GM19324 (cell line): ENCODE data around the gene FXYD7.
"Not testable (repeated sequence)": the region's sequence is repeated elsewhere in the genome, so short reads cannot be mapped to it uniquely, and the experiment has no call there.

Experiments used
- ATAC-seq: cut with Tn5 transposase; IDR thresholded peaks from one replicate; pipeline ENCODE4 v1.9.1; 2021; ENCODE audit warnings: mild to moderate bottlenecking, moderate library complexity; ENCODE audit not compliant: unreplicated experiment, low FRiP score

The FXYD7 gene, protein sequence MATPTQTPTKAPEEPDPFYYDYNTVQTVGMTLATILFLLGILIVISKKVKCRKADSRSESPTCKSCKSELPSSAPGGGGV

DNA sequence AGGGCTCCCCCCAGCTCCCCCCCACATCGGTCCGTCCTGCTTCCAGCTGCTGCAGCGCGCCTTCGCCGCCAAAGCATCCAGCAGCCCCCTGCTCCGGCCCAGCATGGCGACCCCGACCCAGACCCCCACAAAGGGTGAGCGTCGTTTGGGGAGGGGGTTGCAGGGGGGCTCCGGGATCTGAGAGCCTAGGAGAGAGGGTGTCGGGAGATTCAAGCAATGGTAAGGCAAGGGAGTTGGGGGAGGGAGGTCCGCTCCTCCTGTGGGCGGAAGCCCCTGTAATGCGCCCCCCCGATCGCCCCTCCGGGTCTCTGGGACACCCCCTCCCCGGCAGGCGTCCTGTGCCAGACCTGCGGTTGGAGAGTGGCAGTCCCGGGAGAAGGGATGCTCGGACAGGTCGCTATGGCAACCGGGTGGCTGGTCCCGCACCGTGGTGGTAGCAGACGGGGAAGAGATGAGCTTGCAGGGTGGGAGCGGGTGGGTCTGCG, at the start of gene FXYD7:
Gene FXYD7, plus strand, starts transcription at position 25 of the 485 bp plus-strand sequence. Its CDS starts 79 bp downstream, at position 104.
- ATAC-seq = no peak

- ATAC-seq = no peak
These were observed 49.6 kb upstream of the FXYD7 start for GRCh38 chr19:35093430-35093829.

- ATAC-seq = no peak
These were observed 49.0 kb upstream of the FXYD7 start for GRCh38 chr19:35093941-35094647.

DNA sequence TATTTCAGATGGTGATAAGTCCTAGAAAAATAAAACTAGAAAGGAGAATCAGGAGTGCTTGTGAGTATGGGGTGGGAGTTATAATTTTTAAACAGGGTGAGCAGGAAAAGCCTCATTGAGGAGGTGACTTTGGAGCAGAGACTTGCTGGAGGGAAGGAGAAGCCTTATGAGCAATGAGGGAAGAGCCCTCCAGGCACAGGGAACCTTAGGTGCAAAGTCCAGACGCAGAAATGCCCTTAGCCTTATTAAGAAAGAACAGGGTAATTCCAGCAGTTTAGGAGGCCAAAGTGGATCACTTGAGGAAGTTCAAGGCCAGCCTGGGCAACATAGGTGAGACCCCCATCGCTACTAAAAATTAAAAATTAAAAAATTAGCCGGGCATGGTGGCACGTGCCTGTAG, 48.4 kb upstream of the FXYD7 start:
- no peak for ATAC-seq

DNA sequence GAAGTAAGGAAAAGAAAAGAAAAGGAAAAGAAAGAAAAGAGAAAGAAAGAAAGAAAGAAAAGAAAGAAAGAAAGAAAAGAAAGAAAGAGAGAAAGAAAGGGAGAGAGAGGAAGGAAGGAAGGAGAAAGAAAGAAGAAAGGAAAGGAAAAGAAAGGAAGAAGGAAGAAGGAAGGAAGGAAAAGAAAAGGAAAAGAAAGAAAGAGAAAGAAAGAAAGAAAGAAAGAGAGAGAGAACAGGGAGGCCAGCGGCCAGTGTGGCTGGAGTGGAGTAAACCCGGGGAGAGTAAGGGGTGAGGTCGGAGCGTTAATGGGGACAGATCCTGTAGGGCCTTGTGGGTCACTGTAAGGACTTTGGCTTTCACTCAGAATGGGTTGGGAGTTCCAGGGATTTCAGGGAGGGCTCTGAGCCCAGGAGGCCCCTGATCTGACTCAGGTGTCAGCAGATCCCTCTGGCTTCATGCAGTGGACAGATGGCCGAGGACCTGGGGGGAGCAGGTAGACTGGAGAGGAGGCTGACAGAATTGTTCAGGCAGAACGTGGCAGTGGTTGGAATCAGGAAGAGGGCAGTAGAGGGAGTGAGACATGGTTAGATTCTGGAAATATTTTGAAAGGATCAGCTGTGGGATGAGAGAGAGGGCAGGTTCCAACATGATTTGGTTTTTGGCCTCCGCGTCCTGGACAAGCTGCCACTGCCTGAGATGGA, 47.2 kb upstream of the FXYD7 start:
- no peak for ATAC-seq

- ATAC-seq = no peak
These were observed 44.5 kb upstream of the FXYD7 start for GRCh38 chr19:35098413-35099049.

GRCh38 chr19:35099155-35099896, 43.7 kb upstream of the FXYD7 start:
- no peak for ATAC-seq

DNA sequence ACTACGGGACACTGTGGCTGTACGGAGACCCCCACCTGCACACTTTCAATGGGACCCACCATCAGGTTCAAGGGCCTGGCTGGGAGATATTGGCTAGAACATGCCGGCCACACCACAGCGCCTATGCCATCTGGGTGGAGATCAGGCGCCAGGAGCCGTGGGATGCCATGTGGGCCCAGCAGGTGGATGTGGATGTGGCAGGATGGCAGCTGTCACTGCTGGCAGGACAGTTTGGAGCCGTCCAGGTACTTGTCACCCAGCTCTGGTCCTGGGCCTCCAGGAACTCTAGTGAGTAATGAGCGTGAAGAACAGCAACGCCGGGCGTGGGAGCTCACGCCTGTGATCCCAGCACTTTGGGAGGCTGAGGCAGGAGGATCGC, 43.2 kb upstream of the FXYD7 start:
- ATAC-seq = no peak

- ATAC-seq = no peak
These were observed 42.2 kb upstream of the FXYD7 start for GRCh38 chr19:35100588-35101533.

- ATAC-seq = not testable (repeated sequence)
These were observed 41.1 kb upstream of the FXYD7 start for GRCh38 chr19:35101949-35102348.

- not testable (repeated sequence) for ATAC-seq
These were observed 39.4 kb upstream of the FXYD7 start for GRCh38 chr19:35103614-35104013.

DNA sequence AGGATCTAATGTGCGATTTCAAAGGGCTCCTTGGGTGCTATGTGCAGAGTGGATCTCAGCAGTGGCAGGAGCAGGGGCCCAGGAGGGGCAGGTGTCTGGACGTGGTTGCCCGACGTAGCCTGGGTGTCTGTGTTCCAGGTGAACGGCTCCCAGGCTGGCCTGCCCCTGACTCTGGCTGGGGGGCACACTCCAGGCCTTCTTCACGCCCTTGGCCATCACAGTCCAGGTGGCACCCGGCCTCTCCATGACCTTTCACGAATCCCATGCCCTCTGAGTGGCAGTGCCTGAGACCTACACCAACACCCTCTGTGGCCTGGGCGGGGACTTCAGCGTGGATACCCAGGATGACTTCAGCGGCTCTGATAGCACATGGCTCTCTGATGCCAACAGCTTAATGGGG, 38.7 kb upstream of the FXYD7 start:
- ATAC-seq = no peak

DNA sequence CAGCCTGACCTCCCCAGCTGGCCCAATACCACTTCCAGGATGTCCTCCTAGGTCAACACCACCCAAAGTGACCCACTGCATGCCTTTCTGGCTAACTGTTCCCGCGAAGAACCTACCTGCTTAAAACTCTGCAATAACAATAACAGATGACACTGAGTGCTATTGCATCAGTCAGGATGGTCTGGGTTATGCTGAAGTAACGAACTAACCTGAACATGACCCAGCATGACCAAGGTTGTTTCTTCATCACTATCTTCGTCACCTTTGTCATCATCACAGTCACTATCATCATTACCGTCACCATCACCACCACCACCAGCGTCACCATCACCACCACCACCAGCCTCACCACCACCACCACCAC, 38.0 kb upstream of the FXYD7 start:
- no peak for ATAC-seq

DNA sequence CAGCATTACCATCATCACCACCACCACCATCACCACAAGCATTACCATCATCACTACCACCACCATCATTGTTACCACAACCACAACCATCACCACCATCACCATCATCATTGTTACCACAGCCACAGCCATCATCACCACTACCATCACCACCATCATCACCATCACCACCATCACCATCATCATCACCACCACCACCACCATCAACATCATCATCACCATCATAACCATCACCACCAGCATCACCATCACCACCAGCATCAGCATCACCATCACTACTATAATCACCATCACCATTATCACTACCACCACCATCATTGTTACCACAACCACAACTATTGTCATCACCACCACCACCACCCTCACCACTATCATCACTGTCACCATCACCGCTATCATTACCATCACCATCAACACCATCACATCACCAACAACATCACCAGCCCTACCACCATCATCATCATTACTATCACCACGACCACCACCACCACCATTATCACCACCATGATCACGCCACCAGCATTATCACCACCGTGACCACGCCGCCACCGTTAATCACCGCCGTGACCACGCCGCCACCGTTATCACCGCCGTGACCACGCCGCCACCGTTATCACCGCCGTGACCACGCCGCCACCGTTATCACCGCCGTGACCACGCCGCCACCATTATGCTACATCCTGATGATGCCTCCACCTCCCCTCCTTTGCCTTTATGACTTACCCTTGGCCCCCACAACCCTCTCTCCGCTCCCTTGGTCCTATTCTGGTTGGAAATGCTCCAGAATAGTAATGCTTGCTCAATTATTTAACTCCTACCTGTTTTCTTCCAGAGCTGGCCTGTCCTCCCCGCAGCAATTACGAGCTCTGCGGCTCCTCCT, 37.4 kb upstream of the FXYD7 start:
- no peak for ATAC-seq

- ATAC-seq = no peak
These were observed 36.8 kb upstream of the FXYD7 start for GRCh38 chr19:35106291-35106583.

DNA sequence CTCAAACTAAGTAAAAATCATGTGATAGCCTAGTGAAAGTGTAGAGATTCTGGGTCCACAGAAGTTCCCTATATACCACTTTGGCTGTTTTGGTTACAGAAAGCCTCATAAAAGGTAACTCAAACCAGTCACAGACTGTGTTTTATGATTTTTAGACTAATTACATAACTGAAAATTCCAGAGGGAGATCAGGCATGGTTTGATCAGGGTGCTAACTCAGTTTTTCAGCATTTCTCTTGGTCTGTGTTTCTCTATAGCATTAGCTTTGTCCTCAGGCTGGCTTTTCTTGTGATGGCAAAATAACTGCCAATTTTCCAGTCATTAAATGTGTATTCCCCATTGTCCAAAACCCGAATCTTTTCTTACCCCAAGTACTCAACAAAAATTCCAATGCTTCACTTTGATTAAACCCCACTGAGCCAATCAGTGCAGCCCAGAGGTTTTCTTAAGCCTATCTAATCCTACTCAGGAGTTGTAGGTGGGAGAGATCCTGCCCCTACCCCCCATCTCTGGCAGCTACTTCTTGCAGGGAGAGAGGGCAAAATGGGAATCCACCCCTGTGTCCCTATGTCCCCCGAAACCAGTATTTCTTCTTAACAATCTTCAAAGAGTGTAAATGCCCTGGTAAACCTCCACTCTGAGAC, 36.0 kb upstream of the FXYD7 start:
- no peak for ATAC-seq

DNA sequence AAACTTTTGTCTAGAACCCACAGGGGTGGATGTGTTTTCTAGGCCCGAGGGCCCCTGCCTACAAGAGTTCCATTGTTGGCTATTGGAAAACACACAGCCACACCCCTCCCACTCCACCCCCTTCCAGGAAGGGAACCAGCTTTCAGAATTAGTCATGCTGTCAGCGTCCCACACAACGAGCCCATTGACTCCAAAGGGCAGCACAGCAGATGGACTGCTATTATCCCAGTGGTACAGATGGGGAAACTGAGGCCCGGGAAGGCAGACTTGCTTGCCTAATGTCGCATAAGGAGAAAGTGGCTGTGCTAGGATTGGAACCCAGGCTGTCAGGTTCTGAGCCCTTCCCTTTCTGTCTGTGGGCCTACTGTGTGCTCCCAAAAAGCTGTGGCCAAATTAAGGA, 35.5 kb upstream of the FXYD7 start:
- no peak for ATAC-seq

GRCh38 chr19:35108730-35109129, 34.3 kb upstream of the FXYD7 start:
- ATAC-seq = no peak
